Sigmoid colon (tissue), 7 donors: ENCODE data around the gene MEIS1. TPM values are rescaled to one million over a fixed set of nuclear protein-coding genes. Genes with fewer than 3 reads are reported as not detected.
A peak's percentile ranks its signal among the peaks of the same experiment; 100 is the strongest.

Experiments used
- DNase-seq: peaks from one replicate; pipeline ENCODE4 v3.0.0-alpha.2; 2019
- H3K27ac ChIP-seq, 4 donors: fragments of 200-600 bp; sonication (generic); one replicate each; pipeline ENCODE4 v1.5.1; 2016 to 2019; ENCODE audit warnings: mild to moderate bottlenecking in 1 of 4
- H3K27me3 ChIP-seq, 3 donors: fragments of 200-600 bp; sonication (generic); one replicate each; pipeline ENCODE4 v1.5.1; 2019; ENCODE audit warnings: mild to moderate bottlenecking in 1 of 3
- H3K36me3 ChIP-seq, 4 donors: fragments of 200-600 bp; sonication (generic); one replicate each; pipeline ENCODE4 v1.5.1; 2016 to 2019
- H3K4me1 ChIP-seq, 4 donors: fragments of 200-600 bp; sonication (generic); one replicate each; pipeline ENCODE4 v1.5.1; 2017 to 2019
- H3K4me3 ChIP-seq, 4 donors: fragments of 200-600 bp; sonication (generic); one replicate each; pipeline ENCODE4 v1.5.1; 2017 to 2019; ENCODE audit warnings: mild to moderate bottlenecking in 2 of 4, moderate library complexity in 1 of 4
- H3K9me3 ChIP-seq, 4 donors: fragments of 200-600 bp in 3 of 4; sonication (generic) in 3 of 4; one replicate each; pipeline versions ENCODE4 v1.5.1 to v1.6.1; 2013 to 2019
- CTCF ChIP-seq, 4 experiments: fragments of 450-650 bp in 3 of 4; fragments of 200-600 bp in 1 of 4; IDR thresholded peaks; one replicate each; pipeline ENCODE4 v1.5.1; 2016 to 2019; ENCODE audit warnings: antibody characterized with exemption in 4 of 4, mild to moderate bottlenecking in 3 of 4, moderate library complexity in 2 of 4
- EP300 ChIP-seq, 4 donors: sonication (generic); formaldehyde crosslinking; IDR thresholded peaks; one replicate each; pipeline ENCODE4 v1.6.1; 2017; ENCODE audit warnings: antibody characterized with exemption in 4 of 4
- POLR2A ChIP-seq, 2 donors: fragments of 450-650 bp; IDR thresholded peaks; one replicate each; pipeline ENCODE4 v1.6.1; 2016; ENCODE audit warnings: antibody characterized with exemption in 2 of 2, mild to moderate bottlenecking in 2 of 2, moderate library complexity in 2 of 2
- POLR2AphosphoS5 ChIP-seq, 4 donors: sonication (generic); formaldehyde crosslinking; IDR thresholded peaks; one replicate each; pipeline ENCODE4 v1.6.1; 2017; ENCODE audit warnings: antibody characterized with exemption in 4 of 4
- WGBS, 2 donors: extraction: QIAGEN DNeasy Blood & Tissue Kit; methylation state at CpG; one replicate each; pipeline ENCODE4 v1.1.7; 2013; 5-methylcytosine and 5-hydroxymethylcytosine counted together
- intact Hi-C: fragments of 100-400 bp; cut with DNase I; formaldehyde crosslinking; loops from one replicate; pipeline ENCODE4 v1.15.1; 2023
- polyA plus RNA-seq, 3 donors: library from polyadenylated mRNA; stranded (reverse); fragments of 200-250 nt; gene quantifications; one replicate each; pipeline ENCODE4 v1.2.3, GENCODE V29; 2013
- total RNA-seq, 4 donors: library from RNA; depleted of rRNA; stranded (reverse); fragments of >200 nt; gene quantifications; one replicate each; pipeline ENCODE4 v1.1.0, GENCODE V29; 2016
- donor health status: healthy with polysubstance abuse.
- donor health status: Bipolar disorder and iron deficiency.
- donor health status: healthy.

Gene MEIS1
- total and polyA plus RNA-seq, 7 donors: 2.8 to 144 (median 108) TPM

GRCh38 chr2:66506265-66506664 is 71.3 kb downstream of the MEIS1 start:
- H3K9me3 ChIP-seq: no peaks in the 10 kb centered on the region
- TF ChIP-seq POLR2A (IDR thresholded peaks at IDR 0.05) (no peak), CTCF (IDR thresholded peaks at IDR 0.05) (no peak), EP300 (IDR thresholded peaks at IDR 0.05) (no peak), POLR2AphosphoS5 (IDR thresholded peaks at IDR 0.05) (no peak)
- H3K27ac ChIP-seq: peak overlapping the region; percentile 64 to 80 (median 73)
- no peak overlapping the region for H3K4me3 ChIP-seq
- H3K27me3 ChIP-seq: no peaks in the 10 kb centered on the region
- peaks cover 0 to 15% (median 0%) of the 10 kb centered on the region in 4 donors for H3K36me3 ChIP-seq
- 92 to 94% methylated on average over 5 of the region's 5 CpGs for WGBS, 2 donors
- peaks cover 0 to 90% (median 73%) of the 10 kb centered on the region in 4 donors for H3K4me1 ChIP-seq
- DNase-seq: no peak
- intact Hi-C loops: no loop called here

- H3K4me3 ChIP-seq: peak overlapping the region in 3 of 4 donors; percentile 4 to 21 (median 5)
- TF ChIP-seq EP300 (IDR thresholded peaks at IDR 0.05): no peak
- TF ChIP-seq POLR2A (IDR thresholded peaks at IDR 0.05): no peak
- TF ChIP-seq POLR2AphosphoS5 (IDR thresholded peaks at IDR 0.05): no peak
- no peak for TF ChIP-seq CTCF (IDR thresholded peaks at IDR 0.05)
- H3K4me1 ChIP-seq: peaks cover 0 to 93% (median 75%) of the 10 kb centered on the region in 4 donors
- H3K9me3 ChIP-seq: no peaks in the 10 kb centered on the region
- H3K27ac ChIP-seq: peak overlapping the region; percentile 64 to 80 (median 73)
- intact Hi-C loops: no loop called here
- peaks cover 0 to 17% (median 0%) of the 10 kb centered on the region in 4 donors for H3K36me3 ChIP-seq
- 78 to 86% methylated on average over 13 of the region's 13 CpGs for WGBS, 2 donors
- no peaks in the 10 kb centered on the region for H3K27me3 ChIP-seq
- no peak for DNase-seq
Observed at GRCh38 chr2:66507673-66508201, 72.8 kb downstream of the MEIS1 start.

- peaks cover 0 to 94% (median 72%) of the 10 kb centered on the region in 4 donors for H3K4me1 ChIP-seq
- no peaks in the 10 kb centered on the region for H3K27me3 ChIP-seq
- intact Hi-C loops: no loop called here
- TF ChIP-seq POLR2AphosphoS5 (IDR thresholded peaks at IDR 0.05) (peak in 1 of 4 donors; percentile 22), CTCF (IDR thresholded peaks at IDR 0.05) (no peak), POLR2A (IDR thresholded peaks at IDR 0.05) (no peak), EP300 (IDR thresholded peaks at IDR 0.05) (no peak)
- no peak for DNase-seq
- no peaks in the 10 kb centered on the region for H3K9me3 ChIP-seq
- WGBS, 2 donors: 62 to 73% methylated on average over 17 of the region's 17 CpGs
- H3K36me3 ChIP-seq: peaks cover 0 to 24% (median 0%) of the 10 kb centered on the region in 4 donors
- peak overlapping the region; percentile 64 to 80 (median 73) for H3K27ac ChIP-seq
- H3K4me3 ChIP-seq: peak overlapping the region in 3 of 4 donors; percentile 4 to 21 (median 5)
Observed at GRCh38 chr2:66508484-66509071, 73.7 kb downstream of the MEIS1 start.

GRCh38 chr2:66509326-66509811 is 74.4 kb downstream of the MEIS1 start:
- 77 to 86% methylated on average over 1 of the region's 1 CpG for WGBS, 2 donors
- no peak overlapping the region for H3K4me3 ChIP-seq
- peaks cover 0 to 91% (median 70%) of the 10 kb centered on the region in 4 donors for H3K4me1 ChIP-seq
- TF ChIP-seq POLR2AphosphoS5 (IDR thresholded peaks at IDR 0.05) (peak in 1 of 4 donors; percentile 13), CTCF (IDR thresholded peaks at IDR 0.05) (no peak)
- peak overlapping the region; percentile 64 to 80 (median 73) for H3K27ac ChIP-seq
- no peaks in the 10 kb centered on the region for H3K9me3 ChIP-seq
- H3K27me3 ChIP-seq: no peaks in the 10 kb centered on the region
- DNase-seq: no peak
- H3K36me3 ChIP-seq: peaks cover 0 to 22% (median 0%) of the 10 kb centered on the region in 4 donors
- intact Hi-C loops: no loop called here
